ENCODE results near the gene PGM2.
A peak's percentile ranks its signal among the peaks of the same experiment; 100 is the strongest.
"Not testable (repeated sequence)": the region's sequence is repeated elsewhere in the genome, so short reads cannot be mapped to it uniquely, and the experiment has no call there.

Gene PGM2

GRCh38 chr4:37826295-37827029, at the start of gene PGM2:
Gene PGM2 (plus strand): TSS chr4:37826686. CDS start chr4:37826733, 47 bp downstream.
- peak; percentile 10 for DNase-seq

DNA sequence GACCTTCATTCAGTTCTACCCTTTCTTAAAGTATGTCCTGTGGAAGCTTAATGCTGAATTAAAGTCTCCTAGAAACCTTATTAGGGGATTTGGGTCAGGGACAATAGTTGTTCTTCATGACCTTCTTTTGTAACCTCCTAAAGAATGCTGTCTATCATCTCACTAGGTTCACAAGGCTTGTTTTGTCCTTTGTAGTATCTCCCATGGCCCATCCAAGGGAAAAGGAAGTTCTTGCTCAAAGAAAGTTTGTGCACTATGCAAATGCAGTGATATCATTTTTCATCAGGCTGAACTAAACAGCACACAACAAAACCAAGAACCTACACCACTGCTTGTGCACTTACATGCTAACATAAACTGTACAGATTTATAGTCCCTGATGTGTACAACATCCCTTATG, 46.6 kb upstream of the PGM2 start:
- DNase-seq: no peak

DNA sequence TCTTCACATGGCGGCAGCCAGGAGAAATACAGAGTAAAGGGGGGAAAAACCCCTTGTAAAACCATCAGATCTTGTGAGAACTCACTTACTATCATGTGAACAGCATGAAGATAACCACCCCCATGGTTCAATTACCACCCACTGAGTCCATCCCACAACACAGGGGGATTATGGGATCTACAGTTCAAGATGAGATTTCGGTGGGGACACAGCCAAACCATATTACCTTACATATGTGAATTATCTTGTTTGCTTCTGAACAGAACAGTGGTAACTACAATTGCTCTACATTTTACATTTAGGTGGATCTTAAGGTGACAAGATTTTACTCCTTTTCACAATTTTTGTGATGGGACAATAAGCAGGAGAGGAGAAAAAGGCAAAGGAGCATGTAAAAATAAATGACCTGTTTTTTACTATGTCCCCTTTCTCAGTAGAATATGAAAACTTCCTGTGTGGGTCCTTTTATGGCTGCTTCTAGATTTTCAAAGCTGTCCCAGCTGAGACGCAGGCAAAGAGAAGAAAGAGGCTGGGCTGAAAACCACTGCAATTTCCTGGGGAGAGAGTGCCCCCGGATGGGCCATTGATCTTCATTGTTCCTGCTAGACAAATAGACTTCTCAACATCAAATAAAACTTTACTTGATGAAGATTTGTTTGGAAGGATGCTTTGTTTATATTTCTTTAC, 45.9 kb upstream of the PGM2 start:
- DNase-seq: no peak

- no peak for DNase-seq
Observed at GRCh38 chr4:37781131-37781455, 45.4 kb upstream of the PGM2 start.

GRCh38 chr4:37786267-37786666, 40.2 kb upstream of the PGM2 start:
- DNase-seq: not testable (repeated sequence)

DNA sequence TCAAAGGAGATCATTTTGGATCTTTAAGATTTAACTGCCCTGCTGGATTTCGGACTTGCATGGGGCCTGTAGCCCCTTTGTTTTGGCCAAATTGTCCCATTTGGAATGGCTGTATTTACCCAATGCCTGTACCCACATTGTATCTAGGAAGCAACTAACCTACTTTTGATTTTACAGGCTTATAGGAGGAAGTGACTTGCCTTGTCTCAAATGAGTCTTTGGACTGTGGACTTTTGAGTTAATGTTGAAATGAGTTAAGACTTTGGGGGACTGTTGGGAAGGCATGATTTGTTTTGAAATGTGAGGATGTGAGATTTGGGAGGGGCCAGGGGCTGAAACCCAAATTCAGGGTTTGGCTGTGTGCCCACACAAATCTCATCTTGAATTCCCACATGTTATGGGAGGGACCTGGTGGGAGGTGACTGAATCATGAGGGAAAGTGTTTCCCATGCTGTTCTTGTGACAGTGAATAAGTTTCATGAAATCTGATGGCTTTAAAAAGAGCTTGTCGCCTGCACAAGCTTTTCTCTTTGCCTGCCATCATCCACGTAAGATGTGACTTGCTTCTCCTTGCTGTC, 38.5 kb upstream of the PGM2 start:
- not testable (repeated sequence) for DNase-seq

DNA sequence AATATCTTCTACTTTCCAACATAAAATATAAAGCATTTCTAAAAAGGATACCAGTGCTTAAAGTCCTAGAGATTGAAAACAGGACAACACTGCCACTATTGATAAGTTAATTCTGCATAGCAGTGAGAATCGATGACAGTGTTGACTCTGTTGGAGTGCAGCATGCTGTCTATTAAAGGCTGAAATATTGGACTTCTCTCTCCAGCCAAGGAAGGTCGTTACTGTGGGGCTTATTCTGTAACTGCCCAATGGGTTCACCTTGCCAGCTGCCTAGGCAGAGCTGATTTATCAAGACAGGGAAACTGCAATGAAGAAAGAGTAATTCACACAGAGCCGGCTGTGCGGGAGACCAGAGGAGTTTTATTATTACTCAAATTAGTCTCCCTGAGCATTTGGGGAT, 37.7 kb upstream of the PGM2 start:
- no peak for DNase-seq

- DNase-seq: no peak
Observed at GRCh38 chr4:37792241-37792640, 34.2 kb upstream of the PGM2 start.

DNA sequence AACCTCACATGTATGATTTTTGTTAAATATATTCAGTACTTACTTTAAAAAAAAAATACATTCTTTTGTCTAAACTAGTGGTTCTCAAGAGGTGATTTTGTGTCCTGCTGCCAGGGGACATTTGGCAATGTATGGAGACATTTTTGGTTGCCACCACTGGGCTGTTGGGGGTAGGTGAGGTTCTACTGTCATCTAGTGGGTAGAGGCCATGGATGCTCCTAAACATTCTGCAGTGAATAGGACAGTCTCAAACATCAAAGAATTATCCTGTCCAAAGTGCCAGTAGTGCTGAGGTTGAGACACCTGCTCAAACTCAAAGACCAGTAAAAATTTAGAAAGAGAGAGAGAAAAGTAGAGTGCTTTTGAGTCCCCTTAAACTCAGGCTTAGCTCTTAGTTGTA, 32.9 kb upstream of the PGM2 start:
- DNase-seq: no peak

DNA sequence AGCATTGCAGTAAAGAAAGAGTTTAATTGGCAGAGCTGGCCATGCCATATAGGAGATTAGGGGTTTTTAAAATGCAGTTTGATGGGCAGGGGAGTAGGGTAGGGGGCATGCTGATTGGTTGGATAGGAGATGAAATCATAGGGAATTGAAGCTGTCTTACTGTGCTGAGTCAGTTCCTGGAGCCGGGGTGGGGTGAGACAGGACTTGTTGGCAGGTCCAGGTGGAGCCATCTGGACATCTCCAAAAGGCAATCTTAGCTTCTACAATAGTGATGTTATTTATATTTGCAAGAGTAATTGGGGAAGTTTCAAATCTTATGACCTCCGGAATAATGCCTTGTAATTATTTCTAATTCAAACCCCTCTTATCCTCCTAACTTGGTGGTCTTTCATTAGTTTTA, 32.4 kb upstream of the PGM2 start:
- DNase-seq: no peak

GRCh38 chr4:37795581-37796195, 30.8 kb upstream of the PGM2 start:
- DNase-seq: no peak

DNA sequence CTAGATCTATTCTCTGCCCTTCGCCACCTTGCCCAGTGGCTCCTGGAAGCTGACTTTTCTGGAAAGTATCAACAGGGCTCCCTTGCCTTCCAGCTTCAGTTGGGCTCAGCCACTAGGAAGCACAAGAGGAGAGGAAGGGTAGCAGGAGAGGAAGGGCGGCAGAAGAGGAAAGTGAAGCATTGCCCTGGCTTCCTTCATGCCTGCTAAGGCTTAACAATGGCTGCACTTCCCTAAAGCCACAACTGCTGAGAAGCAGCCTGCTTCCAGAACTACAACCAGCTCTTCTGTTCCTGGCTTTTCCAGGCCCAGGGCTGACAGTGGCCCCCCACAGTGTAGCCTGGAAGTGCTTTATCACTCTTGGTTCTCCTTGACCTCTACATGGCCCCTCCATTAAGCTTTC, 29.1 kb upstream of the PGM2 start:
- no peak for DNase-seq

DNA sequence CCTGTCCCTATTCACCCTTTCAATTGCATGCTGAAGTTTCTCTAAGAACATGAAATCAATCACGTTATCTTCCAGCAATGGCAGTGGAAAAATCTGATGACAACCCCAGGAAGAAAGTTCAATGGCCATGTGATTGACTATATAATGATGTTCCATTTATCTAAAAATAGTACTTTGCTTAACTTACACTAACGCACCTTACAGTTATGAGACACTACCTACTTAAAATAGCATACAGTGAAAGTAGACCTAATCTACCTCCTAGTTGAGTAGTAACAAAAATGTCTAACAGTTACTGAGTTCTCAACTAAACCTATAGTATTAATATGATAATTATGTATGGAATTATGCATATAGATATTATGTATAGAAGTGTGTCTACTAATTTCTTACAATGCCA, 28.6 kb upstream of the PGM2 start:
- DNase-seq: no peak

DNA sequence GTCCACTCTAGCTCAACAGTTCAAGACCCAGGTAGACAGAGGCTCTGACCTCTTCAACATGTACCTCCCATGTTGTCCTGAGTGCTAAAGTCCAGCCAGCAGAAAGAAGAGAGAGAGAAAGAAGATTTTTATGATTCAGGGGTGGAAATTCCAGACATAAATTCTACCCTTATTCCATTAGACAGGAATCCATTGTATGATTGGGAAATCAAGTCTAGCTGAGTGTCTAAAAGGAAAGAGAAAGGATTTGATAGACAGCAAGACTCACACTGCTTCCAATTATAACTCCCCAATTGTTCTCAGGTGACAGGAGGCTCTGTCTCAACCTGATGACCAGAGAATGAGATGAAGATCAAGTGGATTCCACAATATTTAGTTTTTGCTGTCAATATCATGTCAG, 27.9 kb upstream of the PGM2 start:
- DNase-seq: no peak

DNA sequence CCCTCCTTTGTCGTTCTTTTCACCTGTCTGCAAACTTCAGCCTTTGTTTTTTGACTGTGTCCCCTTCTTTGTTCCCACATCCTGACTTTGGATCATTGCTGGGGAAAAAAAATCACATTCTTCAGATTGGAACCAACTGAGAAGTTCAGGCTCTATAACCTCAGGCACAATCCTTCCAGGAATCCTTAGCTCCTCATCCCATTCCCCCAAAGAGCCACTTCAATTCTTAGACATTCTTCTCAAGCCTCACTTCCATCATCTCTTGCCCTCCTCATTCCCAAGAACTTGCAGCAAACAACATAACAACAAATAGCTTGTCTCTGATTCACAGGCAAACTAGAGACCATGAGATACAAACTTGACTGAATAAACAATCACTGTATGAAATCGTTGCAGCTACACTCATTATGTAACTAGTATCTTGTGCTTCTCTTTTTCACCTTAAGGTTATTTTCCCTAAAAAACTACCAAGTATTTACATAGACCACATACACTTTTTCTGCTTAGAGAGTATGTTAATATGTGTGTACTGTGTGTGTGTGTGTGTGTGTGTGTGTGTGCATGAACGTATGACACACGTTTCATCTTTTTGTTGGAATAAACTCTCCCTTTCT, 26.4 kb upstream of the PGM2 start:
- DNase-seq: no peak

GRCh38 chr4:37802068-37802666, 24.3 kb upstream of the PGM2 start:
- DNase-seq: peak; percentile 3

DNA sequence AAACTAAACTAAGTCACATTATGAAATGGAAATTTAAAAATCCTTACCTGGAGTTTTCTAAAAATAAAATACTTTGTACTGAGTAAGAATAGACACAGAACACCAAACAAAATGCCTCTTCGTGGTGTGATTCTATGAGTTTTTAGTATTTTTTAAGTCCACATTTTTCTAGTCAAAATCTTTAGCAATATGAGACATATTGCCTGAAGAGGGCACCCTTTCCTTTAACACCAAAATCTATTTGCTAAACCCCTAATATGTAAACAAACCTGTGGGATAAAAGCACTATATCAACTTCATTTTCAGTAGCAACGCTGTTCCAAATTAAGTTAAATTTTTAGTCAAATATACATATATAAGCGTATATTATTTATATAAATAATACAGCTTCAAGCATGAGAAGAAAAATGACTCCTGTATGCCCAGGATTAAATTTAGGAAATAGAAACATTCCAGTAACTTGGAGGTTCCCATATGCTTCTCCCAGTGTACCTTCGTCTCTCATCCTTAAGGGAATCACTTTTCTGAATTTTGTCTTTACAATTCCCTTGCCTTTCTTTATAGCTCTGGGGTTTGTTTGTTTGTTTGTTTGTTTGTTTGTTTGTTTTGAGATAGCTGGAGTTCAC, 23.0 kb upstream of the PGM2 start:
- peak; percentile 7 for DNase-seq

GRCh38 chr4:37805091-37805490, 21.4 kb upstream of the PGM2 start:
- no peak for DNase-seq

DNA sequence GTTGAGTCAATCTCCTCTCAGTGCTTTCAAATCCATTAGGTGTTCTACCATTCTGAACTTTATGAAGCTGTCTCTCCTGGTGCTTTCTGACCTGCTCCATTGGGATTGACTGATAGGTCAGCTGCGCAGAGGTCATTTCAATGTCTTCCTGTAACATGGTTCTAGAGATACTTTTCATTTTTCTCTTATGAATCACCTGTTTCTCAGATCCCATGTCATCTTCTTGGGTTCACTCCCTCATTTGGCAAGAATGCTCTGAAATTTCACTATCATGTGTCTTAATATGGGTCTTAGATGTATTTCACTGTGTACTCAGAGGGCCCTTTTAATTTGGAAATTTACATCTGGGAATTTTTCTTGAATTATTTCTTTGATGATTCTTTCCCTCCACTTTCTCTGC, 13.8 kb upstream of the PGM2 start:
- no peak for DNase-seq

GRCh38 chr4:37815591-37815990, 10.9 kb upstream of the PGM2 start:
- DNase-seq: no peak

GRCh38 chr4:37816006-37816405, 10.5 kb upstream of the PGM2 start:
- no peak for DNase-seq

DNA sequence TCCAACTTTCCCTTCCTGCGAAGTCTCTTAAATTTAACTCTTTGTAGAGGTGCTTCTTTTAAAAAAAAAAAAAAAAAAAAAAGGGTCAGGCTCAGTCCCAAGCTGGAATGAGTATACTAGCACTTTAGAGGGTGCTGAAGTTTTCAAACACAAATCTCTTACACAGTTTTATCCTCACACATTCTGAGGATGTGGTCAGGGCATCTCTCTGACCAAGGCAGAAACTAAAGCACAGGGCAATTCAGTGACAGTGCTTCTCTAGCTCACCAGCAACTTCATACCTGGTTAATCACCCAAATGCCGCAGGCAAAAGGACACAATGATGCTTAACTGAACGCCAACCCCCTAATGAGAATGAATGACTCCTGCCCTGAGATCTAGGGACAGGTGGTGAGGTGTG, 9.8 kb upstream of the PGM2 start:
- DNase-seq: no peak

- DNase-seq: no peak
Observed at GRCh38 chr4:37818752-37819151, 7.7 kb upstream of the PGM2 start.
